ENCODE results near the gene SASH3.

The SASH3 gene

GRCh38 chrX:129746557-129747470 lies 32.9 kb upstream of the SASH3 start:
- Histone ChIP-seq H3K36me3 (no peaks in the 10 kb centered on the region), H3K4me3 (no peak overlapping the region), H3K9me3 (no peaks in the 10 kb centered on the region), H3K27ac (no peak overlapping the region), H3K27me3 (no peaks in the 10 kb centered on the region), H3K4me1 (no peaks in the 10 kb centered on the region)
- intact Hi-C loops (cut with DNase I; ENCODE audit: low total_unique reads) = no loop called here
- TF ChIP-seq CTCF (IDR thresholded peaks at IDR 0.05) = no peak
- no peak for DNase-seq

- Histone ChIP-seq H3K9me3 (no peaks in the 10 kb centered on the region), H3K27ac (no peak overlapping the region), H3K4me1 (no peaks in the 10 kb centered on the region), H3K27me3 (no peaks in the 10 kb centered on the region), H3K4me3 (no peak overlapping the region), H3K36me3 (no peaks in the 10 kb centered on the region)
- no peak for DNase-seq
- intact Hi-C loops (cut with DNase I; ENCODE audit: low total_unique reads) = no loop called here
- TF ChIP-seq CTCF (IDR thresholded peaks at IDR 0.05) = no peak
Observed at GRCh38 chrX:129747533-129747932, 32.2 kb upstream of the SASH3 start.

- peak in 1 of 2 donors; percentile 44 for DNase-seq
- no peaks in the 10 kb centered on the region for H3K9me3 ChIP-seq
- H3K27me3 ChIP-seq = no peaks in the 10 kb centered on the region
- no peak for TF ChIP-seq CTCF (IDR thresholded peaks at IDR 0.05)
- H3K4me3 ChIP-seq = no peak overlapping the region
- no peak overlapping the region for H3K27ac ChIP-seq
- intact Hi-C loops (cut with DNase I; ENCODE audit: low total_unique reads) = no loop called here
- H3K4me1 ChIP-seq = no peaks in the 10 kb centered on the region
- no peaks in the 10 kb centered on the region for H3K36me3 ChIP-seq
Observed at GRCh38 chrX:129748305-129748704, 31.4 kb upstream of the SASH3 start.

GRCh38 chrX:129749069-129749468 lies 30.7 kb upstream of the SASH3 start:
- Histone ChIP-seq H3K27me3 (no peaks in the 10 kb centered on the region), H3K27ac (no peak overlapping the region), H3K36me3 (no peaks in the 10 kb centered on the region), H3K4me1 (no peaks in the 10 kb centered on the region), H3K9me3 (no peaks in the 10 kb centered on the region), H3K4me3 (no peak overlapping the region)
- intact Hi-C loops (cut with DNase I; ENCODE audit: low total_unique reads) = no loop called here
- no peak for TF ChIP-seq CTCF (IDR thresholded peaks at IDR 0.05)
- DNase-seq = no peak

- TF ChIP-seq CTCF (IDR thresholded peaks at IDR 0.05) = no peak
- H3K4me3 ChIP-seq = no peak overlapping the region
- H3K9me3 ChIP-seq = no peaks in the 10 kb centered on the region
- no peak for DNase-seq
- H3K36me3 ChIP-seq = no peaks in the 10 kb centered on the region
- no peaks in the 10 kb centered on the region for H3K27me3 ChIP-seq
- H3K27ac ChIP-seq = no peak overlapping the region
- no peaks in the 10 kb centered on the region for H3K4me1 ChIP-seq
- intact Hi-C loops (cut with DNase I; ENCODE audit: low total_unique reads) = no loop called here
Observed at GRCh38 chrX:129750971-129751370, 28.8 kb upstream of the SASH3 start.

Data from tibial artery (tissue), 4 donors.